HCT116 (cell line): ENCODE data around the gene FGF7.

Experiments
- CEBPB ChIP-seq: IDR thresholded peaks from 2 replicates; pipeline ENCODE4 v1.6.1; 2012; ENCODE audit warnings: low read depth
- CTCF ChIP-seq, 3 experiments: fragments of 200-600 bp in 1 of 3; sonication (generic) in 1 of 3; IDR thresholded peaks in 2 of 3; conservative IDR thresholded peaks in 1 of 3; 2 replicates each; pipeline ENCODE4 v1.5.1; 2012 to 2017; ENCODE audit warnings: low read depth in 2 of 3, low read length in 2 of 3, antibody characterized with exemption in 1 of 3, borderline replicate concordance in 1 of 3, control low read depth in 1 of 3, mild to moderate bottlenecking in 1 of 3, mixed read lengths in 1 of 3, mixed run types in 1 of 3, moderate library complexity in 1 of 3; ENCODE audit not compliant: insufficient read depth in 1 of 3
- EZH2 ChIP-seq: fragments of 200-600 bp; sonication (generic); IDR thresholded peaks from 2 replicates; pipeline ENCODE4 v1.6.1; 2017; ENCODE audit warnings: antibody characterized with exemption, mixed run types
- POLR2A ChIP-seq: IDR thresholded peaks from 2 replicates; pipeline ENCODE4 v1.7.0; 2011; ENCODE audit warnings: borderline replicate concordance; ENCODE audit not compliant: insufficient read depth, insufficient read length; ENCODE audit errors: extremely low read depth
- POLR2AphosphoS5 ChIP-seq: IDR thresholded peaks from 2 replicates; pipeline ENCODE4 v1.6.1; 2011; ENCODE audit warnings: mild to moderate bottlenecking, low read depth, low read length, moderate library complexity
- SIN3A ChIP-seq: IDR thresholded peaks from 2 replicates; pipeline ENCODE4 v1.6.1; 2012; ENCODE audit warnings: low read depth

DNA sequence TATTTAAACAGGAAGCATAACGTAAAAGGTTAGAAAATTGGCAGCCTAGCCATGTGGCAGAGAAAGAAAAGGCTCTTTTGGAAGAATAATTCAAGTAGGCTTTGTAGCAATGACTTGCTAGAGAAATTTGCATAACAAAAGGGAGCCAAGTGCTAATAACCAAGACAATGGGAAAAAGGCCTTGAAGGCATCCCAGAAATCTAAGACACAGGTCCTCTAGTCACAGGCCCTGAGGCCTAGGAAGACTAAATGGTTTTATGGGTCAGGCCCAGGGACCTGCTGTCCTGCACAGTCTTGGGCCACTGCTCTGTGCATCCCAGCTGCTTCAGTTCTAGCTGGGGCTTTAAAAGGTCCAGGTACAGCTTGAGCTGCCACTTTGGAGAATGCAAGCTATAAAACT is 78.5 kb downstream of the FGF7 start:
- no peak for TF ChIP-seq CTCF (IDR thresholded peaks at IDR 0.05 in 2 of 3, conservative IDR thresholded peaks at IDR 0.05 in 1 of 3; ENCODE audit: borderline replicate concordance in 1 of 3, insufficient read depth in 1 of 3, low read depth in 2 of 3, low read length in 2 of 3)
- TF ChIP-seq POLR2AphosphoS5: no peak
- no peak for TF ChIP-seq POLR2A
- no peak for TF ChIP-seq SIN3A
- no peak for TF ChIP-seq EZH2
- TF ChIP-seq CEBPB: no peak
